Stomach (tissue), 4 donors: ENCODE data around the gene ROBO1.

Experiments
- CTCF ChIP-seq, 7 experiments: fragments of 450-650 bp in 4 of 7; fragments of 200-600 bp in 3 of 7; sonication (generic) in 3 of 7; IDR thresholded peaks; one replicate each; pipeline ENCODE4 v1.5.1; 2016 to 2019; ENCODE audit warnings: antibody characterized with exemption in 7 of 7, control low read depth in 2 of 7, mild to moderate bottlenecking in 1 of 7
- EP300 ChIP-seq: sonication (generic); formaldehyde crosslinking; IDR thresholded peaks from one replicate; pipeline ENCODE4 v1.6.1; 2017; ENCODE audit warnings: antibody characterized with exemption
- POLR2A ChIP-seq, 4 donors: fragments of 450-650 bp; IDR thresholded peaks; one replicate each; pipeline ENCODE4 v1.6.1; 2016; ENCODE audit warnings: antibody characterized with exemption in 4 of 4, control low read depth in 2 of 4, mild to moderate bottlenecking in 1 of 4, moderate library complexity in 1 of 4
- POLR2AphosphoS5 ChIP-seq, 3 donors: sonication (generic); formaldehyde crosslinking; IDR thresholded peaks; one replicate each; pipeline ENCODE4 v1.6.1; 2016; ENCODE audit warnings: antibody characterized with exemption in 3 of 3

- TF ChIP-seq CTCF (IDR thresholded peaks at IDR 0.05) (no peak), POLR2AphosphoS5 (IDR thresholded peaks at IDR 0.05) (no peak), POLR2A (IDR thresholded peaks at IDR 0.05) (no peak), EP300 (no peak)
Observed at GRCh38 chr3:79317551-79318518, 450.0 kb downstream of the ROBO1 start.
